ENCODE data around the gene MICU1.
"Not testable (repeated sequence)": the region's sequence is repeated elsewhere in the genome, so short reads cannot be mapped to it uniquely, and the experiment has no call there.

The MICU1 gene, protein sequence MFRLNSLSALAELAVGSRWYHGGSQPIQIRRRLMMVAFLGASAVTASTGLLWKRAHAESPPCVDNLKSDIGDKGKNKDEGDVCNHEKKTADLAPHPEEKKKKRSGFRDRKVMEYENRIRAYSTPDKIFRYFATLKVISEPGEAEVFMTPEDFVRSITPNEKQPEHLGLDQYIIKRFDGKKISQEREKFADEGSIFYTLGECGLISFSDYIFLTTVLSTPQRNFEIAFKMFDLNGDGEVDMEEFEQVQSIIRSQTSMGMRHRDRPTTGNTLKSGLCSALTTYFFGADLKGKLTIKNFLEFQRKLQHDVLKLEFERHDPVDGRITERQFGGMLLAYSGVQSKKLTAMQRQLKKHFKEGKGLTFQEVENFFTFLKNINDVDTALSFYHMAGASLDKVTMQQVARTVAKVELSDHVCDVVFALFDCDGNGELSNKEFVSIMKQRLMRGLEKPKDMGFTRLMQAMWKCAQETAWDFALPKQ

DNA sequence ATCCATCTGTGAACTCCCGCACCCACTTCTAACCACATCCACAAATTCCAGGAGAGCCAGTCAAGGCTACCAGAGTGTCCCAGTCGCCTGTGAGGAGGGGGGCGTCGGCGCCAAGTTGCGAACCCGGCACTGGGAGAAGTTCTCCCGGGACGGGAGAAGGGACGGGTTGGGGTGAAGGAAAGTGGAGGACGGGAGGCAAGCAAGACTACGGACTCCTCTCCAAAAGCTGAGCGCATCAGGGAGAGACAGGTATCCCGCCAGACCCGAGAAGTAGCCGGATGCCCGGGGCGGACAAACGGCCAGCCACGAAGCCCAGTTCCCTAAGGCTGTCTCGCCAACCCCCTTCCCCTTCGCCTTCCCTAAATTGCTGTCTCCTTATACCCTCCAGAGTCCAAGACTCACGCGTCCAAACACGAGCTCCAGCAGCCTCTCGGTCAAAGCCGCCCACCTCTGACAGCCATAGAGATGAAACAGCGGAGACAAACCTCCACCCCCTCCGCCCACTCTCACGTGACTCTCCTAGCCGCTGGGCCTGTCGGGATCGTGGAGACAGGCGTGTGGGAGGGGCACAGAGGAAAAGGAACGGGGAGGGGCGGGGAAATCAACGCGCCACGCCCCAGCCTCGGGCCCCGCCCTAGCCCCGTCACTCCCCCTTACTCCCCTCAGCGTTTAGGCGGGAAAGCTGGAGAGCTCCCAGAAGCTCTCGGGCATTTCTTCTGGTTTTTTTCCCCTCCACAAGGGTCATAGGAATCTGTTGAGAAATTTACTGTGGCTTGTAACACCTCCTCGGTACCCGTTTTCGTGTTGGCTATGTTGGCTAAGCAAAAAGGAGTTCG is at the start of gene MICU1:
MICU1 (minus strand) TSS at position 472 of the 836 bp plus-strand sequence. CDS start 59,286 bp downstream, outside the sequence.
- peak; percentile 99 for DNase-seq

DNA sequence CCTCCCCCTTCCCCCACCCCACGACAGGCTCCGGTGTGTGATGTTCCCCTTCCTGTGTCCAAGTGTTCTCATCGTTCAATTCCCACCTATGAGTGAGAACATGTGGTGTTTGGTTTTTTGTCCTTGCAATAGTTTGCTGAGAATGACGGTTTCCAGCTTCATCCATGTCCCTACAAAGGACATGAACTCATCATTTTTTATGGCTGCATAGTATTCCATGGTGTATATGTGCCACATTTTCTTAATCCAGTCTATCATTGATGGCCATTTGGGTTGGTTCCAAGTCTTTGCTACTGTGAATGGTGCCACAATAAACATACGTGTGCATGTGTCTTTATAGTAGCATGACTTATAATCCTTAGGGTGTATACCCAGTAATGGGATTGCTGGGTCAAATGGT is 48.3 kb upstream of the MICU1 start:
- DNase-seq = not testable (repeated sequence)

DNA sequence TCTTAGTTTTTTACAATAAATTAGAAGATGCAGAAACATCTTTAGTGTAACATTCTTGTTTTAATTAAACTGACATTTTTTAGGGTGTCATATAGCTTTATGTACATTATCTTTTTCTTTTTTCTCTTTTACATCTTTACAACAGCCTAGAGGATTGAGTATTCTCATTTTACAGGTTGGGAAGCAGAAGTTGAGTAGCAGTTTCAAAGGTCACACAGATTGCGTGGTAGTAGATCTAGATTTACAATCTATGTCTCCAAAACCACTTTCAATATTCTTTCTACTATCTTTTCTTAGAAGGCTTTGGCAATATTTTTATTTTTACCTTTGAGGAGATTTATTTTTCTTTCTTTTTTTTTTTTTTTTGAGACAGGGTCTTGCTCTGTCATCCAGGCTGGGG is 47.4 kb upstream of the MICU1 start:
- no peak for DNase-seq

GRCh38 chr10:72667207-72667864 is 41.5 kb upstream of the MICU1 start:
- DNase-seq = no peak

DNA sequence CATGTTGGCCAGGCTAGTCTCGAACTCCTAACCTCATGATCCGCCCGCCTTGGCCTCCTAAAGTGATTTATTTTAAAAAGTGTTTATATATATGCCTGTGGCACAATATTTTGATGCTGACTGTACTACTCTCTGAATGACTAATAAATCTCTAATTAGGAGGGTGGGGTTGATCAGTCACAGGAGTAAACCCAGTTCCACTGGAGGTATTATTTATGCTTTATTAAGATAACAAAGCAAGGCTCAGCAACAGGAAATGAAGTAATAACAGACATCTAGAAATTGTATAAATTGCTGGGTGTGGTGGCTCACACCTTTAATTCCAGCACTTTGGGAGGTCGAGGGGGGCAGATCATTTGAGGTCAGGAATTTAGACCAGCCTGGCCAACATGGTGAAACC is 40.0 kb upstream of the MICU1 start:
- DNase-seq = peak; percentile 36

GRCh38 chr10:72663971-72664370 is 38.1 kb upstream of the MICU1 start:
- DNase-seq = no peak

DNA sequence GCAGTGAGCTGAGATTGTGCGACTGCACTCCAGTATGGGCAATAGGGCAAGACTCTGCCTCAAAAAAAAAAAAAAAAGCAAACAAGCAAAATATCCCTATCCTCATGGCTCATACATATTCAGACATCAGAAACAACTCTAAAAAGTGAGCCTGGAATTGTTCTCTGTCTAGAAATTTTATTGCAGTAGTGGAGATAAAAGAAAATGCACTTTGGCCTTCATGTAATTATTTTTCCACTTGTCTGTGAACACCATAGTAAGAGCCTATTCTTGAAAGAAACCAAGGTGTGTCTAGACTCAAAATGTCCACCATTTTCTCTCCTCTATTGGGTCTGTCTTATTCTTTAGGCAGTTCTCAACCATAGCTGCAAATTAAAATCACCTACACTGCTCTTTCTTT is 35.6 kb upstream of the MICU1 start:
- no peak for DNase-seq

GRCh38 chr10:72660220-72660619 is 34.3 kb upstream of the MICU1 start:
- DNase-seq = no peak

DNA sequence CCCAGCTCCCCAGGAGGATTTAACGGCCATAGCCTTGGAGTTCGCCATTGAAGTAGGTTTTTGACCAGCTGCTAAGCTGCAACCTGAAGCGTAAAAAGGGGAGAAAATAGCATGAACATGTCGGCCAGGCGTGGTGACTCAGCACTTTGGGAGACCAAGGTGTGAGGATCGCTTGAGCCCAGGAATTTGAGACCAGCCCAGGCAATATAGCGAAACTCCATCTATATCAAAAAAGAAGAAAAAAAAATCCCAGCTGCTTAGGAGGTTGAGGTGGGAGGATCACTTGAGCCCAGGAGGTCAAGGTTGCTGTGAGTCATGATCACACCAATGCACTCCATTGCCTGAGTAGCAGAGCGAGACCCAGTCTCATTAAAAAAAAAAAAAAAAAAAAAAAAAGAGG is 33.8 kb upstream of the MICU1 start:
- DNase-seq = no peak

GRCh38 chr10:72658696-72659400 is 33.0 kb upstream of the MICU1 start:
- DNase-seq = no peak

DNA sequence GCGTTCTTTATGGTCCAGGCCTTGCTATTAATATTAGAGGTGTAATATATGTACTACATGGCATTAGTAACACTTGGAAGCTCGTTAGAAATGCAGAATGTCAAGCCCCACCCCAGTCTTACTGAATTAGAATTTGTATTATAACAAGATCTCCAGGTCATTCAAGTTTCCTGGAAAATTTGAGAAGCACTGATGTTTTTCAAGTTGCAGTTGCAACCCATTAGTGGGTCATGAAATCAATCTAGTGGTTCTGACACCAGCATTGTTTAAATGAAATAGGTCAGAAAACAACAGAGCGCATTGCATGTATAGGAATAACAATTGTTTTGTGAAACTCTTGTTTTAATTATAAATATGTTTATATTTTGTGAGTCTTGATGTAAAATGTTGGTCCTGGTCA is 28.8 kb upstream of the MICU1 start:
- DNase-seq = no peak

DNA sequence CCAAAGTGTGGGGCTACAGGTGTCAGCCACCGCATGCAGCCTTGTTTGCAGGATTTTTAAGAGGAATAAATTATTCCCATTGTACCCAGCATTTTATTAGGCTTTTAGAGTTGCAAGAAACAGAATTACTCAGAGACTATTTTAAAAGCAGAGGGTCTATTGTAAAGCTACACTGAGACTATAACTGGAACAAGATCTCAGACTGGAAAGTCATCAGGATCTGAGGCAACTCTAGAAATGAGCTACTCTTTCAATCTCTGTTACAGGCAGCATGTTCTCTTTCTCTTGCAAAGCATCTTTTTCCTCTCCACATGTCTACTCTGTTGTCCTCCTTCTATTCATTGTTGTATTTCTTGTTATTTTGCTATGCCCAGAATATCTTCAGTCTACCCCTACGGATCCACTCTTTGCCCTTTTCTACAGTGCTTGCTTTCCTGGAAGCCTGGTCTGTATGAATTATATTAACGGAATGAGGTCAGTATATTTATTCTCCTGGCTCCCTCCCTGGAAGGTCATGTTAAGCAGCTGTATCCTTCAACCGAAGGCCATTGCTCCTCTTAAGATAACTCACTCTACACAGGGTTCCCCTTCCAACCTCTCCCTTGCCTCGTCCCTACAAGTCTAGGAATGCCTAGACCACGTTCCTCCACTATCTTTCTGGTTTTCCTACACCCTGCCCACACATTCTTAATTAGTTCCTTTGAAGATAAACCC is 27.7 kb upstream of the MICU1 start:
- no peak for DNase-seq

GRCh38 chr10:72649291-72649690 is 23.4 kb upstream of the MICU1 start:
- DNase-seq = no peak

DNA sequence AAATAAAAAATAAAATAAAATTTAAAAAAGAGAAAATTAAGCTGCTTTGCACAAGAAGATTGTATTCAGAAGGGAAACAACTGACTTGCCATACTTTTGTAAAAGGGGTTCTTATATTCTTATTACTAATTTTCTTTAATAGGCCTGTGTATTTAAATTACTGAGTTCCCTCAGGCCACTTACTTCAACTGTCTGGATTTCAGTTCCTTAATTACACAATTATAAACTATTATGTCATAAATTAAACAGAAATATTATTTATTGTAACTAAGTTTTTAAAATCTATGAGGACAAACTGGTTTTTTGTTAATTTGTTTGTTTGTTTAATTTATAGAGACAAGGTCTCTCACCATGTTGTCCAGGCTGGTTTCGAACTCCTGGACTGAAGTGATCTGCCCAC is 22.4 kb upstream of the MICU1 start:
- no peak for DNase-seq

GRCh38 chr10:72646971-72647370 is 21.1 kb upstream of the MICU1 start:
- not testable (repeated sequence) for DNase-seq

GRCh38 chr10:72645263-72645858 is 19.5 kb upstream of the MICU1 start:
- DNase-seq = no peak

- DNase-seq = no peak
Measured at GRCh38 chr10:72642318-72642717, 16.4 kb upstream of the MICU1 start.

DNA sequence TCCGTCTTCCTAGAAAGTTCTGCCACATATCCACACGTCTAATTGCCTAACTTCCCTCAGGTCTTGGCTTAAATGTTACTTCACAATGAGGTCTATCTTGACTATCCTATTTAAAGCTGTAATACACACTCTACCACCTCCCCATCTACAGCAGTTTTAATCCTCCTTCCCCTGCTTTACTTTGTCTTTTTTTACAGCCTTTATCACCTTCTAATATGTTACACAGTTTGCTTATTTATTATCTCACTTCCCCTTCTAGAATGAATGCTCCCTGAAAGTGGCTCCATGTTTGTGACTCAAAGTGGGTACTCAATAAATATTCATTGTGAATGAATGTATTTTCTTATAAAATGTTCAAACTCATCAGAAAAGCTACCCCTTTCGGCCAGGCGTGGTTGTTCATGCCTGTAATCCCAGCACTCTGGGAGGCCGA is 13.6 kb upstream of the MICU1 start:
- DNase-seq = peak; percentile 22

GRCh38 chr10:72638586-72639440 is 12.9 kb upstream of the MICU1 start:
- no peak for DNase-seq

DNA sequence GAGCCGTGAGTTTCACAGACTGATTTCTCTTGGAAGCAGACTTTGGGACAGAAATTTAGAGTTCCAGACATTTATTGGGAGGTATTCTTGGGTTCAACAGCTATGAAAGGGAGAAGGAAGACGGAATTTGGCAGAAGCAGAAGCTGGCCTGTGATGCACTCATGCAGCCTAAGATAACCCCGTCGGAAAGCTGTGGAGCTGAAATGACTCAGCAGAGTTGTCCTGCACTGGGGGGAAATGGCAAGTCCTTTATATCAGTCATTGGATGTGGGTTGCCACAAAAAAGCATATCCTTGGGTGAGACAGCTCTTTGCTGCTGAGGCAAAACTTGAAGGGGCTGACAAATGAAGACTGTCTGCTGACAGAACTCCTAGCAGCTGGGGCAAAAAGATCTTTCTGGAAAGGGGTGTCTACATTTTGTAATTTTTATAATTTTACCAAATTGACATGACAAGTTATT is 11.5 kb upstream of the MICU1 start:
- DNase-seq = peak; percentile 97
